GM23248 (cell line): ENCODE results near the gene DIAPH3.

Experiments used
- EZH2 ChIP-seq: fragments of 200-600 bp; sonication (generic); IDR thresholded peaks from 2 replicates; pipeline ENCODE4 v1.6.1; 2018; ENCODE audit warnings: antibody characterized with exemption, mild to moderate bottlenecking; ENCODE audit not compliant: insufficient read depth, poor library complexity, severe bottlenecking
- EZH2phosphoT487 ChIP-seq: fragments of 200-600 bp; sonication (generic); IDR thresholded peaks from 2 replicates; pipeline ENCODE4 v1.6.1; 2018; ENCODE audit warnings: antibody characterized with exemption, moderate library complexity, mild to moderate bottlenecking, low read depth; ENCODE audit not compliant: insufficient read depth

- no peak for TF ChIP-seq EZH2
- no peak for TF ChIP-seq EZH2phosphoT487
Measured at GRCh38 chr13:59745392-59745788, 418.3 kb downstream of the DIAPH3 start.
